DND-41 (cell line): ENCODE data around the gene PRR13.

ENCODE experiments used
- ATAC-seq: fragments of 200-7000 bp; cut with Tn5 transposase; 3 replicates; pipeline ENCODE4 v1.9.1; 2021; ENCODE audit warnings: low read depth; ENCODE audit not compliant: insufficient read depth
- DNase-seq: peaks from one replicate; pipeline ENCODE4 v3.0.0-alpha.2; 2020
- H2AFZ ChIP-seq: 2 replicates; pipeline ENCODE4 v1.6.0; 2012; ENCODE audit warnings: low read depth, low read length
- H3K27ac ChIP-seq: 2 replicates; pipeline ENCODE4 v1.5.1; 2012; ENCODE audit warnings: low read length, inconsistent platforms
- H3K27me3 ChIP-seq: fragments of 200-600 bp; sonication (generic); 2 replicates; pipeline ENCODE4 v1.6.0; 2012; ENCODE audit warnings: low read length, mild to moderate bottlenecking, inconsistent platforms; ENCODE audit not compliant: insufficient read depth, poor library complexity
- H3K36me3 ChIP-seq: 2 replicates; pipeline ENCODE4 v1.5.1; 2012; ENCODE audit warnings: low read length, inconsistent platforms; ENCODE audit not compliant: insufficient read depth
- H3K4me1 ChIP-seq: 2 replicates; pipeline ENCODE4 v1.5.1; 2012; ENCODE audit warnings: mild to moderate bottlenecking, low read length; ENCODE audit not compliant: insufficient read depth
- H3K4me2 ChIP-seq: 2 replicates; pipeline ENCODE4 v1.6.0; 2012; ENCODE audit warnings: mild to moderate bottlenecking, moderate library complexity, low read length, inconsistent platforms; ENCODE audit not compliant: insufficient read depth
- H3K4me3 ChIP-seq, 2 experiments: fragments of 200-600 bp in 1 of 2; shearing (Covaris generic) in 1 of 2; 2 replicates each; pipeline ENCODE4 v1.5.1; 2012 to 2016; ENCODE audit warnings: inconsistent platforms in 2 of 2, low read length in 2 of 2, mild to moderate bottlenecking in 2 of 2, low read depth in 1 of 2, moderate library complexity in 1 of 2
- H3K79me2 ChIP-seq: 2 replicates; pipeline ENCODE4 v1.6.0; 2012; ENCODE audit warnings: low read length, inconsistent platforms; ENCODE audit not compliant: insufficient read depth
- H3K9ac ChIP-seq: 2 replicates; pipeline ENCODE4 v1.6.0; 2012; ENCODE audit warnings: low read depth, mild to moderate bottlenecking, inconsistent platforms, low read length, moderate library complexity
- H3K9me3 ChIP-seq: 2 replicates; pipeline ENCODE4 v1.5.1; 2012; ENCODE audit warnings: low read length, moderate library complexity, mild to moderate bottlenecking, inconsistent platforms; ENCODE audit not compliant: insufficient read depth, severe bottlenecking
- H4K20me1 ChIP-seq: 2 replicates; pipeline ENCODE4 v1.6.0; 2012; ENCODE audit warnings: low read length; ENCODE audit not compliant: insufficient read depth
- CTCF ChIP-seq: IDR thresholded peaks from 2 replicates; pipeline ENCODE4 v1.5.1; 2012; ENCODE audit warnings: borderline replicate concordance, low read length, moderate library complexity, mild to moderate bottlenecking; ENCODE audit not compliant: poor library complexity, severe bottlenecking; ENCODE audit errors: extremely low read depth
- EZH2 ChIP-seq: IDR thresholded peaks from 3 replicates; pipeline ENCODE4 v1.6.1; 2012; ENCODE audit warnings: borderline replicate concordance, low read depth, mild to moderate bottlenecking, moderate library complexity, low read length, inconsistent platforms; ENCODE audit not compliant: severe bottlenecking

PRR13 gene

GRCh38 chr12:53461591-53461990 is 20.1 kb downstream of the PRR13 start:
- Histone ChIP-seq H3K4me2 (no peak overlapping the region), H3K9me3 (no peaks in the 10 kb centered on the region), H4K20me1 (peaks cover 94% of the 10 kb centered on the region), H3K9ac (no peak overlapping the region), H3K4me1 (peaks cover 8% of the 10 kb centered on the region; the same call in 1 of the 2 replicates), H3K4me3 (no peak overlapping the region), H3K27me3 (no peaks in the 10 kb centered on the region), H3K79me2 (peaks cover 99% of the 10 kb centered on the region), H3K27ac (no peak overlapping the region), H3K36me3 (peaks cover 100% of the 10 kb centered on the region), H2AFZ (no peak overlapping the region)
- no peak for DNase-seq
- no peak for TF ChIP-seq EZH2
- no peak for TF ChIP-seq CTCF
- no peak for ATAC-seq

GRCh38 chr12:53462935-53463334 is 21.4 kb downstream of the PRR13 start:
- TF ChIP-seq EZH2 (no peak), CTCF (no peak)
- Histone ChIP-seq H3K27ac (no peak overlapping the region), H2AFZ (no peak overlapping the region), H3K4me2 (no peak overlapping the region), H3K9me3 (no peaks in the 10 kb centered on the region), H3K4me3 (no peak overlapping the region), H3K36me3 (peaks cover 100% of the 10 kb centered on the region), H3K79me2 (peaks cover 99% of the 10 kb centered on the region), H4K20me1 (peaks cover 93% of the 10 kb centered on the region), H3K4me1 (peaks cover 8% of the 10 kb centered on the region; the same call in 1 of the 2 replicates), H3K9ac (no peak overlapping the region), H3K27me3 (no peaks in the 10 kb centered on the region)
- ATAC-seq (peak; percentile 19; the same call in 2 of the 3 replicates), DNase-seq (no peak)

GRCh38 chr12:53463802-53464560 is 22.4 kb downstream of the PRR13 start:
- H3K9me3 ChIP-seq: no peaks in the 10 kb centered on the region
- no peak overlapping the region for H3K4me3 ChIP-seq
- TF ChIP-seq CTCF (no peak), EZH2 (no peak)
- H3K36me3 ChIP-seq: peaks cover 100% of the 10 kb centered on the region
- H3K27ac ChIP-seq: no peak overlapping the region
- no peaks in the 10 kb centered on the region for H3K27me3 ChIP-seq
- peaks cover 8% of the 10 kb centered on the region; the same call in 1 of the 2 replicates for H3K4me1 ChIP-seq
- no peak overlapping the region for H3K9ac ChIP-seq
- DNase-seq (no peak), ATAC-seq (no peak)
- peaks cover 91% of the 10 kb centered on the region for H4K20me1 ChIP-seq
- H3K4me2 ChIP-seq: no peak overlapping the region
- H3K79me2 ChIP-seq: peaks cover 97% of the 10 kb centered on the region
- H2AFZ ChIP-seq: no peak overlapping the region
